ENCODE data around the gene PCDHGA2.

DNA sequence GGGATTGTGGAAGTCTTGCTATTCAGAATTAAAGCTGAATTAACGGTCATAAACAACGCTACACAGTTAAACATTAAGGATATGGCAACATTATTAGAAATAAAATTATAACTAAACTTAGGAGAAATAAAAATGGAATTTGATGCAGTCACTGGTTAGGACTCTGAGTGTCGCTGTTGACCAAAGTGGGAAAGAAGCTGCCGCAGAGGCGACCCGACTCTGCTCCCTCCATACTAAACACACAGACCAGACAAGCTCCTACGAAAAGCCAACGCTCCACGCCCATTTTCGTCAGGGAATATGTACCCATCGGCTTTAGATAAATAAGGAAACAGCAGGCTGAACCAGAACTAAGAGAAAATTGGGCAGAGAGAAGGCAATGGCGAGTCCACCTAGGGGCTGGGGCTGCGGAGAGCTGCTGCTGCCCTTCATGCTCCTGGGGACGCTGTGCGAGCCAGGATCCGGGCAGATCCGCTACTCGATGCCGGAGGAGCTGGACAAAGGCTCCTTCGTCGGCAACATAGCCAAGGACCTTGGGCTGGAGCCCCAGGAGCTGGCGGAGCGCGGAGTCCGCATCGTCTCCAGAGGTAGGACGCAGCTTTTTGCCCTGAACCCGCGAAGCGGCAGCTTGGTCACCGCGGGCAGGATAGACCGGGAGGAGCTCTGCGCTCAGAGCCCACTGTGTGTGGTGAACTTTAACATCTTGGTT lies 25.5 kb downstream of the PCDHGA2 start, which contains the start of gene PCDHGA5:
- TF ChIP-seq, protein P1, sequence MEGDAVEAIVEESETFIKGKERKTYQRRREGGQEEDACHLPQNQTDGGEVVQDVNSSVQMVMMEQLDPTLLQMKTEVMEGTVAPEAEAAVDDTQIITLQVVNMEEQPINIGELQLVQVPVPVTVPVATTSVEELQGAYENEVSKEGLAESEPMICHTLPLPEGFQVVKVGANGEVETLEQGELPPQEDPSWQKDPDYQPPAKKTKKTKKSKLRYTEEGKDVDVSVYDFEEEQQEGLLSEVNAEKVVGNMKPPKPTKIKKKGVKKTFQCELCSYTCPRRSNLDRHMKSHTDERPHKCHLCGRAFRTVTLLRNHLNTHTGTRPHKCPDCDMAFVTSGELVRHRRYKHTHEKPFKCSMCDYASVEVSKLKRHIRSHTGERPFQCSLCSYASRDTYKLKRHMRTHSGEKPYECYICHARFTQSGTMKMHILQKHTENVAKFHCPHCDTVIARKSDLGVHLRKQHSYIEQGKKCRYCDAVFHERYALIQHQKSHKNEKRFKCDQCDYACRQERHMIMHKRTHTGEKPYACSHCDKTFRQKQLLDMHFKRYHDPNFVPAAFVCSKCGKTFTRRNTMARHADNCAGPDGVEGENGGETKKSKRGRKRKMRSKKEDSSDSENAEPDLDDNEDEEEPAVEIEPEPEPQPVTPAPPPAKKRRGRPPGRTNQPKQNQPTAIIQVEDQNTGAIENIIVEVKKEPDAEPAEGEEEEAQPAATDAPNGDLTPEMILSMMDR (IDR thresholded peaks at IDR 0.05; ENCODE audit: insufficient read depth, low read length, poor library complexity, severe bottlenecking) = no peak
- TF ChIP-seq EZH2phosphoT487 (conservative IDR thresholded peaks at IDR 0.05; ENCODE audit: low read length) = no peak
